ENCODE data around the gene BOC. TPM values are rescaled to one million over a fixed set of nuclear protein-coding genes. Genes with fewer than 3 reads are reported as not detected.
A peak's percentile ranks its signal among the peaks of the same experiment; 100 is the strongest.

BOC gene
- total and polyA plus RNA-seq, 5 experiments from 2014 or later, result not detected

DNA sequence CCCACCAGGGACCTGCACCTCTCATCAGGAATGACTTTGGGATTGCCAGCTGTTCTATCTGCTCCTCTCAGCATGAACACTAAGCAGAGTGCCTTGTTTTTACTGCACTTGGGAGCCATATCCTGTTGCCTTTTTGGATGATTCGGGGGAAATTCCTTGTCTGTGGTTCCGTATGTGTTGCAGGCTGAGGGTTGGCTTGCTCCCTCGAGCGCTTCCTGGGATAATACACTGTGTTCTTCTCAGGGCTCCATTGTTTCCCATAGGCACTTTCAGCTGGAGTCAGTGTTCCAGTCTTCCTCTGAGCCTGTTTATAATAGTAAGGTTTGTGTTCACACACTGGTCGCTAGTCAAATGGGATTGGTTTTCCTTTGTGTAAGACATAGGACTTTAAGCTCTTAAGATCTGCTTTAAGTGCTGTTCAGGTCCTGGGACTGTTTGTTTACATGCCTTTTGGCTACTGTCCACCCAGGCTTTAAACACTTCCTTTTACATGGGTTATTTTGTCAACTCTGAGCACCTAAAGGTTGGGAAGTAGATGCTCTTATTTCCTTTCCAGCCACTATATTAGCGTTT is 23.4 kb downstream of the BOC start:
- Mint-ChIP-seq H3K27ac (no peak overlapping the region), H3K36me3 (no peaks in the 10 kb centered on the region), H3K4me1 (no peaks in the 10 kb centered on the region), H3K4me3 (no peak overlapping the region), H3K27me3 (peaks cover 0 to 6% (median 0%) of the 10 kb centered on the region in 5 donors), H3K9me3 (no peaks in the 10 kb centered on the region)
- POLR2A ChIA-PET, result no interaction called here
- DNase-seq, result no peak
- no peak for ATAC-seq

DNA sequence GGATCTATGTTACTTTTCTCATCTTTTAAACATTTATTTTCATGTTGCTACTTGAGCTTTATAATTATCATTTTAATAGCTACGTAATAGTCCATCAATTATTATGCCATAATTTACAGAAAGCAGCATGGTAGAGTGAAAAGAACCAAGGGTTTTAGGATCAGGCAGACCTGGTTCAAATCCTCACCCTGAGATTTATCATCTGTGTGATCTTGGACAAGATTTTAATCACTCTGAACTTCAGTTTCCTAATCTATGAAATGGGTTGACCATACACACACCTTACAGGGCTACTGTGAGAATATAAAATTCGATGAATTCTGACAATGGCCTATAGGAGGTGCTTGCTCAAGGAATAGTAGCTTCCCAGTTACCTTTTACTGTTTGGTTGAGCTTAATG is 27.1 kb downstream of the BOC start:
- Mint-ChIP-seq H3K9me3 (no peaks in the 10 kb centered on the region), H3K27ac (no peak overlapping the region), H3K36me3 (no peaks in the 10 kb centered on the region), H3K4me3 (no peak overlapping the region), H3K27me3 (peaks cover 0 to 8% (median 2%) of the 10 kb centered on the region in 5 donors), H3K4me1 (peaks cover 7 to 15% (median 9%) of the 10 kb centered on the region in 4 donors)
- DNase-seq (no peak), ATAC-seq (no peak)
- POLR2A ChIA-PET, result no interaction called here

GRCh38 chr3:113240841-113241240 is 29.5 kb downstream of the BOC start:
- POLR2A ChIA-PET, result no interaction called here
- peaks cover 0 to 11% (median 4%) of the 10 kb centered on the region in 5 donors for H3K27me3 Mint-ChIP-seq

DNA sequence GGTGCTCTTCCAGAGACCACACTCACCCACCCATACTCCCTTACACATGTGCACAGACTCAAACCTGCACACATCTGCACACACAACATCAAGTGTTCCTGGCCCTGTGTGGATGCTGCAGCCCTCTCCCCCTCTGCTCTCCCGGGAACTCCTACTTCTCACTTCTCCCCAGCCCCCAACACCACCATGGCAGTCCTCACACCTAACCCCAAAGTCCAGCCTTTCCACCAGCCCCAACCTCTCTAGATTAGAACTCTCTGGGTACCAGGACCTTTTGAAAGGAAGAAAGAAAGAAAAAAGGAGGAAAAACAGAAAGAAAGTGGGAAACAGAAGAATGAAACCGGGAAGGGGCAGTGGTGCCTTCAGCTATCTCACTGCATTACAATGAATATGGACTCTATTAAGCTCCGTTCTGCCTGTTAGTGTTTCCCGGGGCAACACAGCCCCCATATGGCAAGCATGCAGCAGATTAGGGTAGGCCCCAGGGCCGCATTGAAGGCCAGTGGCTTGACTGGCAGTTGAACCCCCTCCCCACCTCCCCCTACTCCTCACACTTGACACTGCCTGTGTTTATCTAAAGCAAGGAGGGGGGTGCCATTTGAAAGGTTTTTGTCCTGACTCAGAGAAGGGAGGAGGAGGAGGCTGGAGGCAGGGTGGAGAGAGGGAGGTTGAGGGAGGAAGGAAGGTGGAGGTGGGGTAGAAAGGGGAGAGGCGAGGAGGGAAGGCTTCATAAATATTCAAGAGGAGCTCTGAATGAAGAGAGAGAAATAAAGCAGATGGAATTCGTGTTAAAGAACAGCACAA is 30.1 kb downstream of the BOC start:
- Mint-ChIP-seq H3K4me1 (peaks cover 7 to 15% (median 9%) of the 10 kb centered on the region in 4 donors), H3K27ac (peak overlapping the region in 1 of 10 donors; percentile 14), H3K4me3 (no peak overlapping the region), H3K9me3 (no peaks in the 10 kb centered on the region), H3K36me3 (no peaks in the 10 kb centered on the region), H3K27me3 (peaks cover 0 to 11% (median 4%) of the 10 kb centered on the region in 5 donors)
- POLR2A ChIA-PET, result no interaction called here
- no peak for DNase-seq
- ATAC-seq, result no peak

More at GRCh38 chr3:113240841-113241240, 29.5 kb downstream of the BOC start:
- H3K4me3 Mint-ChIP-seq, result no peak overlapping the region
- H3K36me3 Mint-ChIP-seq, result no peaks in the 10 kb centered on the region
- H3K9me3 Mint-ChIP-seq, result no peaks in the 10 kb centered on the region
- DNase-seq (no peak), ATAC-seq (no peak)
- H3K4me1 Mint-ChIP-seq, result peaks cover 7 to 15% (median 9%) of the 10 kb centered on the region in 4 donors
- H3K27ac Mint-ChIP-seq, result peak overlapping the region in 1 of 10 donors; percentile 14

DNA sequence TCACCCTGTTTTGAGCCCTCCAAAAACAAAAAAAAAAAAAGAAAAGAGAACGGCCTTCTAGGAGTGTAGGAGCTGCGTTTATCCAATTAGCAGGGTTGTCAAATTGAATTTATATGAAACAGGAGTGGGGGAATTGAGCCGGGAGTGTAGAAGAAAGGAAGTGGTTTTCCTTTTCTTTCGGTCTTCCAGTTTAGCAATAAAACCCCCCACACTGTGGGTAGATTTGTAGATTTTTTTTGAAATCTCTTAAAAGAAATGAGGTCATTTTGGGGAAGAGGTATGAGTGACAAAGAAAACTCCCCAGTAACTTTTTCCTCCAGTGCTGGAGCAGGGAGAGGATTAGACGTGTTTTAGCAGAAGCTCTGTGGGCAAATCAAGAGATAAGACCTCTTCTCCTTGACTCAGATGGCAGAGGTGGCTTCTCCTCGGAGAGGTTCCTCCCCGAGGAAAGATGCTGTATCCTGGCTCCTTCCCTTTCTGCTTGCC is 30.8 kb downstream of the BOC start:
- peaks cover 7 to 15% (median 9%) of the 10 kb centered on the region in 4 donors for H3K4me1 Mint-ChIP-seq
- peak overlapping the region in 1 of 10 donors; percentile 14 for H3K27ac Mint-ChIP-seq
- ATAC-seq (no peak), DNase-seq (no peak)
- H3K9me3 Mint-ChIP-seq, result no peaks in the 10 kb centered on the region
- no peak overlapping the region for H3K4me3 Mint-ChIP-seq
- POLR2A ChIA-PET, result no interaction called here
- H3K27me3 Mint-ChIP-seq, result peaks cover 0 to 18% (median 4%) of the 10 kb centered on the region in 5 donors
- no peaks in the 10 kb centered on the region for H3K36me3 Mint-ChIP-seq

DNA sequence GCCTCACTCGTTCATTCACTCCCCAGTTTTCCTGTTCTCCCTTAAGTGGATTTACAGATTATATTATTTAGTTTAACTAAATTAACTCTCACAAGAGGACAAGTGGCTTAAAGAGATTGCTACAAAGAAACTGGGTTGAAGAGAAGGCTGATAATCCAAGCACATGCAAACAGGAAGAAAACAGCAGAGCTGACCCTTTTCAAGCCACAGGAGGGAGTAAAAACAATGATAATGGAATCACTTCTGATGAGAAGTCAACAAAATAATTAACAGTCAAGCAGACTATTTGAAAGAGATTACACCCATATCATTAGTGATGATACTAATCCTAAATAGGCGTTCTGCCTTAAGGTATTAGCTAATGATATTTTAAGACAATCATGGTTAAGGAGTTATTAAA is 31.7 kb downstream of the BOC start:
- H3K27me3 Mint-ChIP-seq, result peaks cover 0 to 18% (median 2%) of the 10 kb centered on the region in 5 donors

GRCh38 chr3:113243846-113244245 is 32.5 kb downstream of the BOC start:
- peak overlapping the region in 1 of 10 donors; percentile 53 for H3K27ac Mint-ChIP-seq
- H3K4me3 Mint-ChIP-seq, result no peak overlapping the region
- H3K4me1 Mint-ChIP-seq, result peaks cover 7 to 15% (median 9%) of the 10 kb centered on the region in 4 donors
- ATAC-seq (no peak), DNase-seq (no peak)
- POLR2A ChIA-PET, result no interaction called here
- H3K27me3 Mint-ChIP-seq, result peaks cover 0 to 23% (median 2%) of the 10 kb centered on the region in 5 donors
- no peaks in the 10 kb centered on the region for H3K9me3 Mint-ChIP-seq
- no peaks in the 10 kb centered on the region for H3K36me3 Mint-ChIP-seq

More for the DNA sequence above, 31.7 kb downstream of the BOC start:
- Mint-ChIP-seq H3K9me3 (no peaks in the 10 kb centered on the region), H3K27ac (no peak overlapping the region), H3K4me1 (peaks cover 7 to 15% (median 9%) of the 10 kb centered on the region in 4 donors), H3K4me3 (no peak overlapping the region), H3K36me3 (no peaks in the 10 kb centered on the region)
- POLR2A ChIA-PET, result no interaction called here
- no peak for ATAC-seq
- no peak for DNase-seq

GRCh38 chr3:113245761-113246161 is 34.4 kb downstream of the BOC start:
- Mint-ChIP-seq H3K27me3 (peaks cover 0 to 25% (median 2%) of the 10 kb centered on the region in 5 donors), H3K36me3 (no peaks in the 10 kb centered on the region)
- POLR2A ChIA-PET, result no interaction called here

DNA sequence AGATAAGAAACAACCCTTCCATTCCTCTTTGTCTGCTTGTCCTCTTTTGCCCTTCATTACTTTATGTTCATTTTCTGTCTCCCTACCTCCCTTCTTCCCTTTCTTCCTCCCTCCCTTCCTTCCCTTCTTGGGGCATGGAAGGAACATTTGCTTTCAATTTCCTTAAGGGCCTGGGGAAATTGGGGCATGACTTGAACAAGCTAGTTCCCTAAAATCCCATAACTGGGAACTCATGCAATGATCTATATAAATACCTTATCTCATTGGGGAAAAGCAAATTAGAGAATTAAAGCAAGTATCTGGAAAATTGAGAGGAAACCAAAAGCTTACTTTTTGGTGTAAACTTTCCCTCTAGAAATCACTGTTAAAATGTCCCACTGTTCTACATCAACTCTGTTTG is 35.7 kb downstream of the BOC start:
- ATAC-seq (no peak), DNase-seq (no peak)
- H3K27me3 Mint-ChIP-seq, result peaks cover 0 to 20% (median 2%) of the 10 kb centered on the region in 5 donors
- H3K4me1 Mint-ChIP-seq, result peaks cover 0 to 8% (median 5%) of the 10 kb centered on the region in 4 donors
- POLR2A ChIA-PET, result no interaction called here
- H3K36me3 Mint-ChIP-seq, result no peaks in the 10 kb centered on the region
- H3K9me3 Mint-ChIP-seq, result no peaks in the 10 kb centered on the region
- H3K4me3 Mint-ChIP-seq, result peak overlapping the region in 1 of 10 donors; percentile 30
- no peak overlapping the region for H3K27ac Mint-ChIP-seq

More at GRCh38 chr3:113245761-113246161, 34.4 kb downstream of the BOC start:
- no peak overlapping the region for H3K4me3 Mint-ChIP-seq
- peaks cover 7 to 15% (median 9%) of the 10 kb centered on the region in 4 donors for H3K4me1 Mint-ChIP-seq
- ATAC-seq (no peak), DNase-seq (no peak)
- H3K9me3 Mint-ChIP-seq, result no peaks in the 10 kb centered on the region
- H3K27ac Mint-ChIP-seq, result no peak overlapping the region

DNA sequence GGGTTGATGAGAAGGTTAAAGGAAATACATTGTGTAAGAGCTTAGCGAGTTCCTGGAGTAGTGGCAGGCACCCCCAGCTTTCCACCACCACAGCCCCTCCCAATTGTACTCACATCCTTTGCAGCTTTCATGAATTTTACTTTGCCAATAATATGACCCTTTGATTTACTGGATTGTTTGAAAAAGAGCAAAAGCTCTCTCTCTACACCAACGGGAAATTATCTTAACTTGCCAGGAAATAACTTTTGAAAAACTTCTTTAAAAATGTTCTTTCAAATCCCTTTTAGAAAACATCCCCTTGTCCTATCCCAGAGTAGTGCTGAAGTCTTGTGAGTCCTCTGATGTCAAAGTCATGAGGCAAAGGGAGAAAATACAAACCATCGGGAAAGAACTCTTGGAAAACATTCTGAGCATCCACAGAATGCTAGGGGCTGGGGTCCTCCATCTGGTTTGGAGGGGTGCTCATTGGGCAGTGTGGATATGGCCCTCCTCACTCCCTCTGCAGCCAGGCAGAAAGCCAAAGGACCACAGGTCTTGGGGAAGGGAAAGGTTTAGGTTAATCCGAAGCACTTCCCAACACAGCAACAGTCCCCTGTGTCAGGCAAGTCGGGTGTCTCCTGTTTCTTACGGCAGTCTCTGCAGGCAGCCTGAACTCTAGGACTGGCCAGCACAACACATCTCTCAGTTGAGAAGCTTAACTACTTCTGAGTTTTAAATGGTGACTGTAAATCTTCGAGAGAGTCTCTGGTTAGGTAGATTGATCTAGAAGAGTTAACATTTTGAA is 36.5 kb downstream of the BOC start:
- no peak overlapping the region for H3K4me3 Mint-ChIP-seq
- H3K36me3 Mint-ChIP-seq, result no peaks in the 10 kb centered on the region
- DNase-seq (no peak), ATAC-seq (no peak)
- peaks cover 0 to 20% (median 2%) of the 10 kb centered on the region in 5 donors for H3K27me3 Mint-ChIP-seq
- H3K4me1 Mint-ChIP-seq, result peaks cover 0 to under 1% (median 0%) of the 10 kb centered on the region in 4 donors
- POLR2A ChIA-PET, result no interaction called here
- H3K27ac Mint-ChIP-seq, result no peak overlapping the region
- no peaks in the 10 kb centered on the region for H3K9me3 Mint-ChIP-seq

- peaks cover 0 to 2% (median 0%) of the 10 kb centered on the region in 4 donors for H3K4me1 Mint-ChIP-seq
- H3K27me3 Mint-ChIP-seq, result peaks cover 0 to 20% (median 2%) of the 10 kb centered on the region in 5 donors
- ATAC-seq, result no peak
- no peaks in the 10 kb centered on the region for H3K9me3 Mint-ChIP-seq
- DNase-seq, result no peak
- H3K36me3 Mint-ChIP-seq, result no peaks in the 10 kb centered on the region
- POLR2A ChIA-PET, result no interaction called here
- H3K4me3 Mint-ChIP-seq, result no peak overlapping the region
- no peak overlapping the region for H3K27ac Mint-ChIP-seq
These were observed 37.8 kb downstream of the BOC start for GRCh38 chr3:113249111-113249510.

DNA sequence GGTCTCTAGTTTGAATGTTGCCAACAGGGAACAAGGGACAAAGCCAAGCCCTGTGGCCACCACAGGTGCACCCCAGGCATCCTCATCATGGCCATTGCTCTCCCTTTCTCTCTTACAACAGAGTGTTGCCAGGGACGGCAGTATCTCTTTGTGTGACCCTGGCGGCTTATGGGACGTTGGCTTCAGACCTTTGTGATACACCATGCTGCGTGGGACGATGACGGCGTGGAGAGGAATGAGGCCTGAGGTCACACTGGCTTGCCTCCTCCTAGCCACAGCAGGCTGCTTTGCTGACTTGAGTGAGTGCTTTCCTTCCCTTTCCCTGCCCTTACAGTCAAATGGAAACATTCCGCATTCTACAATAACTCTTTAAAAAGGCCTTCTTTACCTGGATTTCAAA is 38.2 kb downstream of the BOC start:
- POLR2A ChIA-PET, result no interaction called here
- ATAC-seq, result no peak
- no peak overlapping the region for H3K27ac Mint-ChIP-seq

More for the DNA sequence above, 38.2 kb downstream of the BOC start:
- Mint-ChIP-seq H3K4me1 (peaks cover 0 to 3% (median 0%) of the 10 kb centered on the region in 4 donors), H3K36me3 (no peaks in the 10 kb centered on the region), H3K9me3 (no peaks in the 10 kb centered on the region), H3K27me3 (peaks cover 0 to 20% (median 2%) of the 10 kb centered on the region in 5 donors), H3K4me3 (no peak overlapping the region)
- no peak for DNase-seq
